GM18499 (cell line): ENCODE results near the gene AQR.
"Not testable (repeated sequence)": the region's sequence is repeated elsewhere in the genome, so short reads cannot be mapped to it uniquely, and the experiment has no call there.

Experiments used
- ATAC-seq: cut with Tn5 transposase; IDR thresholded peaks from one replicate; pipeline ENCODE4 v1.9.1; 2021; ENCODE audit warnings: moderate number of reproducible peaks; ENCODE audit not compliant: insufficient read depth, unreplicated experiment

Gene AQR

GRCh38 chr15:34821831-34822230 is 147.7 kb downstream of the AQR start:
- no peak for ATAC-seq

- no peak for ATAC-seq
Measured at GRCh38 chr15:34820110-34820509, 149.4 kb downstream of the AQR start.

GRCh38 chr15:34818526-34818925 is 151.0 kb downstream of the AQR start:
- no peak for ATAC-seq

GRCh38 chr15:34815836-34816235 is 153.7 kb downstream of the AQR start:
- no peak for ATAC-seq

- no peak for ATAC-seq
Measured at GRCh38 chr15:34813446-34814190, 155.9 kb downstream of the AQR start.

GRCh38 chr15:34812868-34813365 is 156.6 kb downstream of the AQR start:
- ATAC-seq: not testable (repeated sequence)

GRCh38 chr15:34812369-34812768 is 157.2 kb downstream of the AQR start:
- no peak for ATAC-seq

GRCh38 chr15:34810443-34811129 is 159.0 kb downstream of the AQR start:
- ATAC-seq: no peak

- no peak for ATAC-seq
Measured at GRCh38 chr15:34809186-34809585, 160.4 kb downstream of the AQR start.

- ATAC-seq: no peak
Measured at GRCh38 chr15:34808016-34808415, 161.5 kb downstream of the AQR start.

- ATAC-seq: not testable (repeated sequence)
Measured at GRCh38 chr15:34807241-34807640, 162.3 kb downstream of the AQR start.

- no peak for ATAC-seq
Measured at GRCh38 chr15:34804776-34805175, 164.8 kb downstream of the AQR start.

- no peak for ATAC-seq
Measured at GRCh38 chr15:34804113-34804512, 165.4 kb downstream of the AQR start.

GRCh38 chr15:34802803-34803750 is 166.5 kb downstream of the AQR start:
- ATAC-seq: no peak

GRCh38 chr15:34802371-34802770 is 167.2 kb downstream of the AQR start:
- no peak for ATAC-seq
